Epidermal melanocyte (primary cell): ENCODE measurements around the gene ENTPD8.

ENCODE experiments used
- DNase-seq: peaks from one replicate; pipeline ENCODE4 v3.0.0; 2011; ENCODE audit warnings: low spot score; ENCODE audit not compliant: insufficient read length

The ENTPD8 gene

DNA sequence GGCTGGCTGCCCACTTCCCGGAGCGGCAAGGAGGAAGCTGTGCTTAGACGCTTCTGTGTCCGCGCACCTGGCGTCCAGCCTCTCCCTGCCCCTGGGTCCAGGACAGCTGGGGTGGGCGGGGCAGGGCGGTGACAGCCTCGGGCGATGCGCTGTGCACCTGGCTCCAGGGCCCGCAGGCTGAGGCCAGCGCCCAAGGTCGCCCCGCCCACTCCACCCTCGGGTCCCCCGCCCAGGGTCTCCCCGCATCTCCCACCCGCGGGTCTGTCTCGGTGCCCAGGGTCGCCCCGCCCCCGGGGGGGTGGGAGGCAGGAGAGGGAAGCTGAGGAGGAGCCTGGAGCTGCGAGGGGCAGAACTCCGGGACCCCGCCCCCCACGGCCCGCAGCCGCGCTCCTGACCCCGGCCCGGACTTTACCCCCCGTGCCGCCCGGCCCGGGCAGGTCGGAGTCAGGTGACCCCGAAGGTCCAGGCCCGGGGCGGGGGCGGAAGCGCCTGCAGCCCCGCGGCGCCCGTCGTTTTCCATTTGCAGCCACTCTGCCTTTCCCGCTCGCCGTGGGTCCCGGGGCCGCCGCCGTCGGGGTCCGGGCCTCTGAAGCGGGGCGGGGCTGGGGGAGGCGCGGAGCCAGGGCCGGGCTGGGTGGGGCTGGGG lies at the start of gene ENTPD8:
Gene ENTPD8 (minus strand): TSS at position 69 of the 646 bp plus-strand sequence. CDS start 3,072 bp downstream, outside the sequence.
- DNase-seq: no peak

- no peak for DNase-seq
These were observed 49.5 kb upstream of the ENTPD8 start for GRCh38 chr9:137490532-137491186.

DNA sequence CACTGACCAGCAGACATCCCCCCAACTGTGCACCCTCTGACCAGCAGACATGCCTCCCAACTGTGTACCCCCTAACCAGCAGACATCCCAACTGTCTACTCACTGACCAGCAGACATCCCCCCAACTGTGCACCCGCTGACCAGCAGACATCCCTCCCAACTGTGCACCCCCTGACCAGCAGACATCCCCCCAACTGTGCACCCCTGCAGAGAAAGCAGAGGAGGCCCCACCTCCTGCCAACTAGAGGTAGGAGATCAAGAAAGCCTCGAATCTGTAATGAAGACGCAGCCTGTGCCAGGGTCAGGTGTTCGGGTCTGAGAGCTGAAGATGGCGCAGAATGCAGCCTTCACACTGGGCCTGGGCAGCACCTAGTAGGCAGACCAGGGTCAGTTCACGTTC lies 47.7 kb upstream of the ENTPD8 start:
- no peak for DNase-seq

DNA sequence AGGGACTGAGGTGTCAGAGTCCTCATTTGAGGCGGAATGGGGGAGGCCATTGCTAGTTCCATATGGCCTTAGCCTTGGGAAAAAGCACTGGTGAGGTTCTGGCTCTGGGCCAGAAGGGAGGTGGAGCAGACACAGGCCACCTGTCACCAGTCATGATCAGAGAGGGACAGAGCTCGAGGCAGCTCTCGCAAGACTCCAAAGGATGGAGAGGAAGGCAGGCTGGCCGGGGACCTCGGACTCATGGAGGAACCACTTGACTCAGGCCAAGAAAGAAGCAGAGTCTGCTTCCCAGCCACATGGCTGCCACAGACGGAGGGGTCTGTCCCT lies 47.1 kb upstream of the ENTPD8 start:
- DNase-seq: no peak

GRCh38 chr9:137487454-137488326 lies 46.5 kb upstream of the ENTPD8 start:
- DNase-seq: no peak

- no peak for DNase-seq
These were observed 45.6 kb upstream of the ENTPD8 start for GRCh38 chr9:137486545-137487453.

GRCh38 chr9:137486141-137486490 lies 45.0 kb upstream of the ENTPD8 start:
- no peak for DNase-seq

DNA sequence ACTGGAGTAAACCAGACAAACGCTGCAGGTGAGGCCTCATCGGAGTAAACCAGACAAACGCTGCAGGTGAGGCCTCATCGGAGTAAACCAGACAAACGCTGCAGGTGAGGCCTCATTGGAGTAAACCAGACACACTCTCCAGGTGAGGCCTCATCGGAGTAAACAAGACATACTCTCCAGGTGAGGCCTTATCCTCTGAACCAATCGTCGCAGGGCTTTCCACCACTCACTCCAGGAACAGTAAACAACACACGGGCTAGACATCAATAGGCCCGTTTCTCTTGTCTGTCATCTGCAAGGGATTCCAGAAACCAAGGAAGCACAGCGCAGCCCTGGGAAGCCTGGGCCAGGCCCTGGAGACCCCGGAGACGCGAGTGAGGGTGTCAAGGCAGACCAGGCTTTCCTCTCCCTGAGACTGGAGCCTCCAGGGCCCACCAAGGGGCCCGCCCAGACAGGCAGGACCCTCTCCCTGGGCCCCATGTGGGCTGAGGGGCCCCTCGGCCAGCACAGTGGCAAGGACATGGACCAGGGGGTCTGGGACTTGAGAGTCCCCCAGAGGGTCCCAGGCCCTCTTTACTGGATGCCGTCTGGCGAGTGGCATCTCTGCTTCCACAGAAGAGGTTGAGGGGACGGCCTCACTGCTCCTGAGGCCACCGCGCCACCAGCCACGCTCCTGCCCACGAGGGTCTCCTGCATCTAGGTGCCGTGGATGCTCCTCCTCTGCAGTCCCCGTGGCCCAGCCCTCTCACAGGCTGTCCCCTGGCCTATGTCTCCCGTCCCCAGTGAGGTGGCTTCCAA lies 44.4 kb upstream of the ENTPD8 start:
- DNase-seq: no peak

DNA sequence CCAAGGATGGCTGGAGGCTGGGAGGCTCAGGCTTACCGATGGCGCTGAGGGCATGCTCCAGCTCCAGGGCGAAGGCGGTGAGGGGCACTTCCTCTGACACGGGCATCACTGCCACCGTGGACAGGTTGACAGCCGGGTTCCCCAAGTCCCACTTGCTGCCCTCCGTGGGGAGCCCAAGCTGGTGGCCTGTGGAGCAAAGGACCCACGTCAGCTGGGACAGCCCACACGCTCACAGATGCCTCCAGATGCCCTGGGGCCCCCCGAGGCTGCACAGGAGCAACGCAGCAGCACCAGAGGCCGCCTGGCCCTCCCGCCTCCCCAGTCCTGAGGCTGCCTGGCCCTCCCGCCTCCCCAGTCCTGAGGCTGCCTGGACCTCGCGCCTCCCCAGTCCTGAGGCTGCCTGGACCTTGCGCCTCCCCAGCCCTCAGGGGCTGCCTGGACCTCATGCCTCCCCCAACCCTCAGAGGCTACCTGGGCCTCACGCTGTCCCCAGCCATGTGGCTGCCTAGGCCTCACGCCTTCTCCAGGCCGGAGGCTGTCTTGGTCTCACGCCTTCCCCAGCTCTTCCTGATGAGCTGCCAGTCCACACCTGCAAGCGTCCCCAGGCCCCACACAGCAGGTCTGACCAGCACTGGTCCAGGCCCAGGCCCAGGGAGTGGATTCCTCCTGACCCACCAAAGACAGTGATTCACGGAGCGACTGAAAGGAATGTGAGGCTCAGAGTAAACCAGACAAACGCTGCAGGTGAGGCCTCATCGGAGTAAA lies 43.6 kb upstream of the ENTPD8 start:
- DNase-seq: no peak

DNA sequence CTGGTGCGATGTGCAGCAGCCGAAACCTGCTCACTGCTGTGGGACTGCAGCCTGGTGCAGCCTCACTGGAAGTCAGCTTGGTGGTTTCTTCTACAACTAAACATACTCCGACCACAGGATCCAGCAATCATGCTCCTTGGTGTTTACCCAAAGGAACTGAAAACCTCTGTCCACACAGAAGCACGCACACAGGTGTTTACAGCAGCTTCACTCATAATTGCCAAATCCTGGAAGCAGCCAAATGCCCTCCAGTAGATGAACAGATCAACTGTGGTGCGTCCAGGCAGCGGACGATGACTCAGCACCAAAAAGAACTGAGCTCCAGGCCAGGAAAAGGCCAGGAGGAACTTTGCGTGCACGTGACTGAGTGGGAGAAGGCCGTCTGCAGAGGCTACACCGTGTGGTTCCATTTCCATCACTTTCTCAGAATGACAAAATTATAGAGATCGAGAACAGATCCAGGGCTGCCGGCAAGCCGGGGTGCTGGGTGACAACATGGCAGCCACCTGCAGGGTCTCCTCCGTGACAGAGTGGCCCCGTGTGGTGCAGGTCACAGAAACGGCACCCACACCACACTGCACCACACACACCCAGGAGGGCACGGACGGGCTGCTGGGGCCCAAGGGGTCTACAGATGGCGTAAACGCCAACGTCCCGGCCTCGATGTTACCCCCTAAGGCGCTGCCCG lies 41.1 kb upstream of the ENTPD8 start:
- DNase-seq: no peak

DNA sequence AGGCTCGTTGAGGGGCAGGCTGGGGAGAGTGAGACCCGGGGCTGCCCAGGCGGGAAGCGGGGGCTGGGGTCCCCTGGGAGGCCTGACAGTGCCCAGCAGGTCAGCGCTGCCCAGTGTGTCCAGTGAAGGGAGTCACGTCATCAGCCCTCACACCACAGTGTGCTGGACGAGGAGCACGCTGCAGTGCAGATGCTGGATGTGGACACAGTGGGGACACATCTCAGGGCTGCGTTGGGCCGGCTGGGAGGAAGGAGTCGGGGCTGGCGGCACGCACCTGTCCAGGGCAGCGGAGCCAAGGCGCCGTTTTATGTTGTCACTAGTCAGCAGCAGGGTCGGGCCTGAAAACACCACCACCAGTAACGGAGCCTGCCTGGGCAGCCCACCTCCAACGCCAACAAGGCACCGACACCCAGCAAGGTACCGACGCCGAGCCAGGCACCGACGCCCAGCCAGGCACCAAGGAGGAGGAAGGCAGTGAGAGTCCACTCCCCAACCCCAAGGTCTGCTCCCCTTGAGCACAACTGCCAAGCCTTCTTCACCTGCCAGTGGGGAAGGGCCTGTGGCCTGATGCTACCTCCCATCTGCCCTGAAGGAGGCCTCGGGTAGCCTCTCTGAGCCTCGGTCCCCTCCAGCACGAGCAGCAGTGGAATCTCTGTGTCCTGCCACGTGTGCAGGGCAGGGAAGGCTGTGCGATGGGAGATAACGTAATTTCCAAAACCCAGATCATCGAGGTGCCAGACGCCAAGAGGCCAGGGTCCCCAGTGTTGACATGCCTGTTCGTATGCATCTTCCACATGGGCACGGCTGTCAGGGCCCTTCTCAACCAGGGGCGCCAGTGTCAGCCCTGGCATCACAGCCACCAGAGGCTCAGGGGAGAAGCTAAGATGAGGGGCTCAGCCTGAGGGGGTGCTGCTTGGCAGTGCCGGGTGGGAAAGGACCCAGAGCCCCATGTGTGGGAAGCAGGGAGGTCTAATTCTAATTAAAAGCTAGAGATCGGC lies 39.8 kb upstream of the ENTPD8 start:
- DNase-seq: no peak

- no peak for DNase-seq
These were observed 38.9 kb upstream of the ENTPD8 start for GRCh38 chr9:137479892-137480685.

- DNase-seq: no peak
These were observed 38.1 kb upstream of the ENTPD8 start for GRCh38 chr9:137478962-137479861.

GRCh38 chr9:137478613-137478961 lies 37.4 kb upstream of the ENTPD8 start:
- no peak for DNase-seq

- no peak for DNase-seq
These were observed 36.8 kb upstream of the ENTPD8 start for GRCh38 chr9:137477778-137478612.
